ENCODE data around the gene SIRT2. TPM values are rescaled to one million over a fixed set of nuclear protein-coding genes. Genes with fewer than 3 reads are reported as not detected.

The SIRT2 gene
- total and polyA plus RNA-seq, 12 donors = 46.4 to 145 (median 67.9) TPM

GRCh38 chr19:38907227-38907626 is 7.8 kb upstream of the SIRT2 start:
- intact Hi-C loops (cut with DNase I) = no loop called here
- Histone ChIP-seq H3K4me1 (replicated peaks in 1 of 2) (no peaks in the 10 kb centered on the region), H3K27ac (no peak overlapping the region), H3K9me3 (replicated peaks in 1 of 3) (no peaks in the 10 kb centered on the region), H3K27me3 (no peaks in the 10 kb centered on the region), H3K4me3 (no peak overlapping the region), H3K36me3 (replicated peaks in 1 of 2) (peaks cover 0 to 26% of the 10 kb centered on the region in 2 donors)
- TF ChIP-seq CTCF (IDR thresholded peaks at IDR 0.05) (no peak), POLR2A (IDR thresholded peaks at IDR 0.05) (no peak)
- DNase-seq = no peak
- WGBS, 4 donors = 91 to 94% (median 93%) methylated on average over 6 to 29 of the region's 29 CpGs

DNA sequence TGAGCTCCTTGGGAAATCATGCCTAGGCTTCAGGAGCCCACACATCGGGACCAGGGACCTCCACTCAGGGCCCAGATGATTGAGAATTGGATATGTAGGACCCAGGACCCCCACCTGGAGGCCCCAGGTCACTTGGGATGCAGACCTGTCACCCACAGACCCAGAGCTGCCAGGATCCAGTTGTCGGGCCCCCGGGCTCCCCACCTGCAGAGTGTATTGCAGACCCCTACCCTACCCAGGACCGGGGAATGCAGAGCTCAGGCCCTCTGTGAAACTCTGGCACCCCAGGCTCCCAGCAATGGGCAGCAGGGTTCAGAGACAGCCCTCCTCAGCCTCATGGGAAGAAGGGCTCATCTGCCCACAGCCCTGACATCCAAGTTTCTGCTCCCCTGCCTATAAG is 6.2 kb upstream of the SIRT2 start:
- H3K9me3 ChIP-seq (replicated peaks in 1 of 3) = no peaks in the 10 kb centered on the region
- 90 to 96% (median 96%) methylated on average over 2 to 4 of the region's 4 CpGs; no CpG with 5 or more reads in 1 of the 4 donors for WGBS, 4 donors
- DNase-seq = no peak
- H3K4me3 ChIP-seq = no peak overlapping the region
- TF ChIP-seq POLR2A (IDR thresholded peaks at IDR 0.05) (no peak), CTCF (IDR thresholded peaks at IDR 0.05) (no peak)
- peaks cover 6 to 8% of the 10 kb centered on the region in 2 donors for H3K4me1 ChIP-seq (replicated peaks in 1 of 2)
- peaks cover 0 to 26% of the 10 kb centered on the region in 2 donors for H3K36me3 ChIP-seq (replicated peaks in 1 of 2)
- no peaks in the 10 kb centered on the region for H3K27me3 ChIP-seq
- intact Hi-C loops (cut with DNase I) = no loop called here
- H3K27ac ChIP-seq = no peak overlapping the region

- Histone ChIP-seq H3K27ac (no peak overlapping the region), H3K27me3 (no peaks in the 10 kb centered on the region), H3K9me3 (replicated peaks in 1 of 3) (no peaks in the 10 kb centered on the region), H3K4me1 (replicated peaks in 1 of 2) (peaks cover 6 to 12% of the 10 kb centered on the region in 2 donors), H3K4me3 (no peak overlapping the region), H3K36me3 (replicated peaks in 1 of 2) (peaks cover 0 to 26% of the 10 kb centered on the region in 2 donors)
- DNase-seq = no peak
- TF ChIP-seq POLR2A (IDR thresholded peaks at IDR 0.05) (no peak), CTCF (IDR thresholded peaks at IDR 0.05) (no peak)
- intact Hi-C loops (cut with DNase I) = no loop called here
- 86 to 91% (median 89%) methylated on average over 26 to 35 of the region's 35 CpGs for WGBS, 4 donors
These were observed 5.4 kb upstream of the SIRT2 start for GRCh38 chr19:38904581-38905539.

DNA sequence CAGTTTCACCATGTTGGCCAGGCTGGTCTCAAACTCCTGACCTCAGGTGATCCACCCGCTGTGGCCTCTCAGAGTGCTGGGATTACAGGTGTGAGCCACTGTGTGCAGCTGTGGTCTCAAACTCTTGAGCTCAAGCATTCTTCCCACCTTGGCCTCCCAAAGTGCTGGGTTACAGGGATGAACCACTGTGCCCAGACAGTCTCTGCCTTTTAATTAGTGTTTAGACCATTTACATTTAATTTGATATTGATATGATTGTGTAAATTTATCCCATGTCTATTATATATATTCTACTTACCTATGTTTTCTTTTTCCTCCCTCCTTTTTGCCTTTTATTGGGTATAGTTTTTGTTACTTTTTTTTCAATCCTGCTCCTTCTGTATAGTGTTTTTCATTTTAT is 2.3 kb upstream of the SIRT2 start:
- Histone ChIP-seq H3K27me3 (no peaks in the 10 kb centered on the region), H3K4me1 (replicated peaks in 1 of 2) (peaks cover 14 to 26% of the 10 kb centered on the region in 2 donors), H3K4me3 (no peak overlapping the region), H3K9me3 (replicated peaks in 1 of 3) (no peaks in the 10 kb centered on the region), H3K36me3 (replicated peaks in 1 of 2) (peaks cover 0 to 18% of the 10 kb centered on the region in 2 donors), H3K27ac (no peak overlapping the region)
- 94 to 100% (median 100%) methylated on average over 1 of the region's 1 CpG for WGBS, 4 donors
- TF ChIP-seq CTCF (IDR thresholded peaks at IDR 0.05) (no peak), POLR2A (IDR thresholded peaks at IDR 0.05) (no peak)
- intact Hi-C loops (cut with DNase I) = no loop called here
- no peak for DNase-seq
